ENCODE measurements around the gene ABHD10. TPM values are rescaled to one million over a fixed set of nuclear protein-coding genes. Genes with fewer than 3 reads are reported as not detected.

Gene ABHD10
- total and polyA plus RNA-seq, 8 donors = 11.6 to 61.7 (median 15.1) TPM; not detected in 1

DNA sequence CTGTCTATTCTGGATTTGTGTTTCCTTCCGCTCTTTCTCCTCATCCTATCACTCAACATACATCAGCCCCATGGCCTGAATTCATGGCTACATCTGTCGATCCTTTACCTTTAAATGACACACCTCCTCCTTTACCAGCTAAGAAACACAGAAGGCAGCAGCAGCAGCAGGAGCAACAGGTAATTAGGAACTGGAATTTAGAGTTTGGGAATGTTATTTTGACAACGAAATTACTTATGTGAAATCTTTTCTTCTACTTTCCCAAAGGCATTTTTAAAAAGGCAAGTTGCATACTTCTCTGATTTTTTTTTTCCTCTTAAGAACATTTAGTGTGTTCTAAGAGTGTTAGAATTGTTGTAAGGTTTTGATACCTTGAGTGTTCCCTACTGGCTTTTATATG, 29.1 kb upstream of the ABHD10 start:
- TF ChIP-seq POLR2A (IDR thresholded peaks at IDR 0.05) = no peak
- TF ChIP-seq POLR2AphosphoS5 (IDR thresholded peaks at IDR 0.05) = no peak
- TF ChIP-seq EP300 (IDR thresholded peaks at IDR 0.05) = no peak
- no peak for TF ChIP-seq CTCF (IDR thresholded peaks at IDR 0.05)
- Histone ChIP-seq H3K27me3 (no peaks in the 10 kb centered on the region), H3K27ac (no peak overlapping the region), H3K36me3 (peaks cover 10 to 53% (median 43%) of the 10 kb centered on the region in 4 donors), H3K4me1 (peaks cover 0 to 7% (median 6%) of the 10 kb centered on the region in 4 donors), H3K9me3 (no peaks in the 10 kb centered on the region), H3K4me3 (no peak overlapping the region)
- DNase-seq = no peak
- intact Hi-C loops (cut with DNase I; ENCODE audit: low total_unique reads) = no loop called here
- 80 to 93% (median 83%) methylated on average over 3 of the region's 3 CpGs for WGBS, 5 donors

- TF ChIP-seq POLR2A (IDR thresholded peaks at IDR 0.05) = no peak
- no peak for TF ChIP-seq CTCF (IDR thresholded peaks at IDR 0.05)
- TF ChIP-seq EP300 (IDR thresholded peaks at IDR 0.05) = no peak
- TF ChIP-seq POLR2AphosphoS5 (IDR thresholded peaks at IDR 0.05) = no peak
- no peak for DNase-seq
- Histone ChIP-seq H3K4me3 (no peak overlapping the region), H3K9me3 (no peaks in the 10 kb centered on the region), H3K27me3 (no peaks in the 10 kb centered on the region), H3K36me3 (peaks cover 10 to 47% (median 37%) of the 10 kb centered on the region in 4 donors), H3K4me1 (peaks cover 0 to 7% (median 6%) of the 10 kb centered on the region in 4 donors), H3K27ac (no peak overlapping the region)
- intact Hi-C loops (cut with DNase I; ENCODE audit: low total_unique reads) = no loop called here
- 88 to 95% (median 91%) methylated on average over 2 of the region's 2 CpGs for WGBS, 5 donors
Measured at GRCh38 chr3:111951032-111951431, 27.8 kb upstream of the ABHD10 start.

DNA sequence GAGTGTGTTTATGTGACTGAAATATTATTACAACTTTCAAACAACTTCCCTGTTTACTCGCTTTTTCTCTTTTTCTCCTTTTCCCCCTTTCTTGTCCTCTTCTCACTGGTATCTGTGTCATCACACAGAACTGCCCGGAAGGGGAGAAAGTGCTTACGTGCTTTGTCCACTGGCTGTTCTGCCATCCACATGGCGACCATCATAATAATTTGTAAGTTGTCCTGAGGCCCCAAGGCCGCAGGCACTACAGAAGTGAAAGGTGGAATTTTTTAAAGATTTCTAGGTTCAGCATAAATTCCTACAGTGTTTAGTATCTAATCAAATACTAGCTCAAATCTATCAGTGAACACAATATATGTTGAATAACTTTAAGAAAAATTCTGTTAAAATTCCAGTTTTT, 26.7 kb upstream of the ABHD10 start:
- intact Hi-C loops (cut with DNase I; ENCODE audit: low total_unique reads) = no loop called here
- Histone ChIP-seq H3K9me3 (no peaks in the 10 kb centered on the region), H3K36me3 (peaks cover 10 to 47% (median 35%) of the 10 kb centered on the region in 4 donors), H3K27me3 (no peaks in the 10 kb centered on the region), H3K4me3 (no peak overlapping the region), H3K27ac (no peak overlapping the region), H3K4me1 (peaks cover 0 to 7% (median 6%) of the 10 kb centered on the region in 4 donors)
- DNase-seq = no peak
- TF ChIP-seq CTCF (IDR thresholded peaks at IDR 0.05) = no peak
- 91 to 97% (median 93%) methylated on average over 5 of the region's 5 CpGs for WGBS, 5 donors

GRCh38 chr3:111952866-111953450, 25.9 kb upstream of the ABHD10 start:
- TF ChIP-seq POLR2A (IDR thresholded peaks at IDR 0.05) = no peak
- 77 to 92% (median 89%) methylated on average over 6 of the region's 6 CpGs for WGBS, 5 donors
- intact Hi-C loops (cut with DNase I; ENCODE audit: low total_unique reads) = no loop called here

DNA sequence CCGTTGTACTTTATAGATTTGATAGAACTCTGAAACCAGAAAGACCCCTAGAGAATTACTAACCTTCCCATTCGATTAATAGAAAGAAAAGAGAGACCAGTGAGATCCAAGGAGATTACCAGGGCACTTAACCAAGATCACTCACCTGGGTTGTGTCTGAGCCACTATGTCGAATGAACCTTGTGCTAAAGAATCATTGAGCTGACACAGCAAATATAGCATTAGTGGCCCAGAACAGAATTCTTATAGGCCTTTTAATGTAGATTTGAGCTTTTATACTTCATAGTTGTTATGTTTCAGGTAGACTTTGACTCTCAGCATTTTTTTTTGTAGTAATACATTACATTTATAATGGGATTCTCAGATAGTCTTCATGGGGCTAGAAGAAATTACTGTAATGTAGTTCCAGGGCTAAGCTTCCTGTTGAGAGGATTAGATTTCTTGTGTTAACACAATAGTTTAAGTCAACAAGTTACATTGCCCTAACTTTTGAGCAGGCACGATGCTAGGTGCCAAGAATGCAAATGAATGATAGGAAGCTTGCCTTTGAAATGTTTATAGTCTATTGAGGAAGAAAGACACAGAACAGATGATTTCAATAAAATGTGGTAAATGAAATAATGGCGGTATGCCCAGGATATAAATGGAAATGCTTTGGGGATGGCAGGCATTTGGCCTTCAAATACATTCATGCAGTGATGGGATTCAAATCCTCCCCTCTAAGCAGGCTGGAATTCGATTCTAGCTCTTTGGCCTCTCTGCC, 24.4 kb upstream of the ABHD10 start:
- TF ChIP-seq CTCF (IDR thresholded peaks at IDR 0.05) (no peak), EP300 (IDR thresholded peaks at IDR 0.05) (no peak), POLR2A (IDR thresholded peaks at IDR 0.05) (no peak), POLR2AphosphoS5 (IDR thresholded peaks at IDR 0.05) (no peak)
- intact Hi-C loops (cut with DNase I; ENCODE audit: low total_unique reads) = no loop called here
- no peak overlapping the region for H3K27ac ChIP-seq
- peaks cover 10 to 38% (median 32%) of the 10 kb centered on the region in 4 donors for H3K36me3 ChIP-seq
- peaks cover 0 to 9% (median 7%) of the 10 kb centered on the region in 4 donors for H3K4me1 ChIP-seq
- 43 to 74% (median 48%) methylated on average over 6 of the region's 6 CpGs for WGBS, 5 donors
- H3K27me3 ChIP-seq = no peaks in the 10 kb centered on the region
- H3K4me3 ChIP-seq = no peak overlapping the region
- DNase-seq = no peak
- no peaks in the 10 kb centered on the region for H3K9me3 ChIP-seq

More at GRCh38 chr3:111952866-111953450, 25.9 kb upstream of the ABHD10 start:
- no peak overlapping the region for H3K27ac ChIP-seq
- H3K36me3 ChIP-seq = peaks cover 10 to 47% (median 35%) of the 10 kb centered on the region in 4 donors
- H3K4me3 ChIP-seq = no peak overlapping the region
- DNase-seq = no peak
- H3K4me1 ChIP-seq = peaks cover 0 to 9% (median 7%) of the 10 kb centered on the region in 4 donors
- H3K9me3 ChIP-seq = no peaks in the 10 kb centered on the region
- H3K27me3 ChIP-seq = no peaks in the 10 kb centered on the region
